ENCODE measurements around the gene UCMA. TPM values are rescaled to one million over a fixed set of nuclear protein-coding genes. Genes with fewer than 3 reads are reported as not detected.
"Not testable (repeated sequence)": the region's sequence is repeated elsewhere in the genome, so short reads cannot be mapped to it uniquely, and the experiment has no call there.

UCMA gene
- total RNA-seq, 1 experiment from 2014 or later: not detected

- Histone ChIP-seq H3K36me3 (no peaks in the 10 kb centered on the region), H3K9me3 (no peaks in the 10 kb centered on the region), H3K4me3 (no peak overlapping the region), H3K27me3 (no peaks in the 10 kb centered on the region)
- DNase-seq: no peak
Measured at GRCh38 chr10:13241613-13242012, 7.4 kb upstream of the UCMA start.

GRCh38 chr10:13239923-13240322, 5.7 kb upstream of the UCMA start:
- DNase-seq: no peak
- H3K36me3 ChIP-seq: no peaks in the 10 kb centered on the region
- no peaks in the 10 kb centered on the region for H3K9me3 ChIP-seq
- H3K27me3 ChIP-seq: no peaks in the 10 kb centered on the region
- H3K4me3 ChIP-seq: no peak overlapping the region

DNA sequence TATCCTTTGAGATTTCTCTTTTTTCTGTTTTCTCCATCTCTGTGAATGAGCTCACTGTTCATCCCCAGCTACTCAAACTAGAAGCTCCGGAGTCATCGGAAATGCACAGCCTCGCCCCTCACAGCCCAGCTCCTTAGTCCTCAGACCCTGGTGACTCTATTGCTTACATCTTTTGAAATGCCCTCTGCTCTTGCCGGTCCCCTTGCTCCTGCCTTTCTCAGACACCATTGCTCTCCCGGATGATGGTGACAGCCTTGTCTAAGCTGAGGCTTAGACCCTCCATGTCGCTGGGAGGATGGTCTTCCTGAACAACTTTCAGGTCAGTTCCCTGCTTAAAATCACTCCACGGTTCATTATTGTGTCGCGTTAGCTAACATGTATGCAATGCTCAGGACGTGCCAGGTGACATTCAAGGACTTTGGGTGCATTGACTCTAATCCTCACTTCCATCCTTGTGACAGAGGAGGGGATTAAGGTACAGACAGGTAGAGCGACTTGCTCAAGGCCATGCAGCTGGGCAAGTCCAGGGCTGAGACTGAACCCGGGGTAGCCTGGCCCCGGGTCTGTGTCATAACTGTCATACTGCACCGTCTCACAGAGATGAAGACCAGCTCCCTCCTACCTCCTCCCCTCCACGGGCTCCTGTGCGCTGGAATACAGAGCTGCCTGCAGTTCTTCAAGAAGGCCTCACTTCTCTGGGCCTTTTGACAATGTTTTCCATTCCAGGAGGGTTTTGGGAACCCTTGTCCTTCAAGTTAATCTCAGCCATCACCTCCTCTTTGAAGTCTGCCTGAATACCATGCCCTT, 4.3 kb upstream of the UCMA start:
- Histone ChIP-seq H3K36me3 (no peaks in the 10 kb centered on the region), H3K27me3 (no peaks in the 10 kb centered on the region), H3K4me3 (no peak overlapping the region), H3K9me3 (no peaks in the 10 kb centered on the region)
- no peak for DNase-seq

- no peaks in the 10 kb centered on the region for H3K27me3 ChIP-seq
- H3K9me3 ChIP-seq: no peaks in the 10 kb centered on the region
- no peak overlapping the region for H3K4me3 ChIP-seq
- DNase-seq: no peak
- no peaks in the 10 kb centered on the region for H3K36me3 ChIP-seq
Measured at GRCh38 chr10:13236638-13237037, 2.5 kb upstream of the UCMA start.

- H3K4me3 ChIP-seq, DNase-seq, H3K36me3 ChIP-seq, H3K9me3 ChIP-seq, H3K27me3 ChIP-seq: not testable (repeated sequence)
Measured at GRCh38 chr10:13234736-13235135, 562 bp upstream of the UCMA start.

DNA sequence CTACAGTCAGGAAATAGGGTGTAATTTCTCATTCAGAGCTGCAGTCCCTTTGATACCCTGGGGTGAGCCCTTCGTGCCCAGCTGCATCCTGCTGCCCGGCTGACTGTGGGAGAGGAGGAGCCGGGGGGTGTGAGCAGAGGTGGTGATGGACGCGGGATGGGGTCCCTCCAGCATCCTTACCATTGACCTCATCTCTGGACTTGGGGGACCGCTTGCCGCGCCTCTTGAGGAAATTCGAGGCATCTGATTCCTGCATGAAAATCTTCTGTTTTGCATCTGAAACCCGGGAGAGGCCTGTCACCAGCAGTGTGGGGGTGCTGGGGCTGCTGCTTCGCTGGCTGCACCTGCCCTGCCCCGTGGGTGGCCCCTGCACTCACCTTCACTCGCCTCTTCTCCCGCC, 816 bp downstream of the UCMA start:
- H3K27me3 ChIP-seq: no peaks in the 10 kb centered on the region
- no peak overlapping the region for H3K4me3 ChIP-seq
- H3K9me3 ChIP-seq: no peaks in the 10 kb centered on the region
- no peak for DNase-seq
- no peaks in the 10 kb centered on the region for H3K36me3 ChIP-seq

DNA sequence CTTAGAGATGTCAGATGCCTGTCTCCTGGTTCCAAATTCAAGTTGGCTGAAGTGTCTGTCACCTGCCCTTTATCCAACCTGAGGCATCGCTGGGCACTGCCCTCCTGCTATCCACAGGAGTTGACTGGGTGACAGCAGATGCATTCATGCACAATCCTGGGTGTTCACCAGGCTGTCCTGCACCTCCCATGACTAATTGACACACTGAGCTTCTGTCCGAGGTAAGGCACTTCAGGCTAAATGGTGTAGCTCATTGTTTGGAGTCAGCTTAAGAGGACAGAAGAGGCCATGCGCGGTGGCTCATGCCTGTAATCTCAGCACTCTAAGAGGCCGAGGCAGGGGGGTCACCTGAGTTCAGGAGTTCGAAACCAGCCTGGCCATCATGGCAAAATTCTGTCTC, 2.4 kb downstream of the UCMA start:
- Histone ChIP-seq H3K27me3 (no peaks in the 10 kb centered on the region), H3K36me3 (no peaks in the 10 kb centered on the region), H3K9me3 (no peaks in the 10 kb centered on the region), H3K4me3 (no peak overlapping the region)
- no peak for DNase-seq

DNA sequence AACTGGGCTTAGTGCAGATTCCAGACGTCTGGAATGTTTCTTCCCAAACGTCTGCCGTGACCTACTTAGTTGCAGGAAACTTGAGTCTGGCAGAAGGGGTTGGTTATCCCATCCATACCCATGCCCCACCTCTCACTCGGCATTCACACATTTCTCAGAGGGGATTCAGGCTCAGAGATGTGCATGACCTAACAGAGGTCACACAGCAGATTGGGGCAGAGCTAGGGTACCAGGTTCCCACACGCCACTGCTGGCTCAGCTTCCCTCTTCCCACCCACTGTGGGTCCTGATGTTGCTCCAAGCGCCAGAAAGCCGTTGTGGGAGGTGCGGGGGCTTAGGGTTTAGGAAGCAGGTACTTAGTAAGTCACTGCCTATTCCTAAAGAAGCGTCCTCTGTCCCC, 3.0 kb downstream of the UCMA start:
- no peak for DNase-seq
- Histone ChIP-seq H3K27me3 (no peaks in the 10 kb centered on the region), H3K4me3 (no peak overlapping the region), H3K9me3 (no peaks in the 10 kb centered on the region), H3K36me3 (no peaks in the 10 kb centered on the region)

DNA sequence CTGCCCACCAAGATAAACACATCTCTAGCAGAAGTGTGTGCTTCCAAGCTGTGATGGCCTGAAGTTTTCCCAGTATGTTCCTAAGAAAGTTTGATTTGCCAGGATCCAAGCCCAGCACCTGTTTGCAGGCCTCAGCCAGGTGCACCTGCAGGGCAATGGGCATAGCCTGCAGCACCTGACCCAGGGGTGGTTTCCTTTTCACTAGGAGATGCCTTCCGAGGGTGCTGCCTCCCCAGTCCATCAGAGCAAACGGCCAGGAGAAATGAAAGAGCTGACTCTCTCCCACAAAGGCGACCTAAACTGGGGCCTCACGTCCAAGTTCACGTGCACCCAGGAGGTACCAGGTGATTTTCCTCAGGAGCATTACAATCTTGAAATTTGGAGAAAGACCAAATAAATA, 7.1 kb downstream of the UCMA start:
- H3K27me3 ChIP-seq: no peaks in the 10 kb centered on the region
- no peaks in the 10 kb centered on the region for H3K9me3 ChIP-seq
- no peak overlapping the region for H3K4me3 ChIP-seq
- H3K36me3 ChIP-seq: no peaks in the 10 kb centered on the region
- no peak for DNase-seq

DNA sequence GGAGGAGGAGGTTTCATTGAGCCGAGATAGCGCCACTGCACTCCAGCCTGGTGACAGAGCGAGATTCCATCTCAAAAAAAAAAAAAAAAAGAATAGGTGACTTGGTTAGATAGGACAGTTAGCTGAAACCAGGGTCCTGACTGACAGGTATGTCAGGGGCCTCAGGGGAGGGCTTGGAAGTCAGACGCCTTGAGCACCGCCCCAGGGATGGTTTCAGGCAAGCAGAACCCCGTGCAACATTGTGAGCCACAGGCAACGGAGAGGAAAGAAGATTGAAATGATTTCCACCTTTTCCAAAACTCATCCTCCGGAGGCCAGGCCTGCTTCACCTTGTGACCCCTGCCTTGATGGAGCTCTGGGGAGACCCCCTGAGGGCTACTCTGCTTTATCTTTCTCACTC, 8.6 kb downstream of the UCMA start:
- DNase-seq: no peak
- H3K9me3 ChIP-seq: no peaks in the 10 kb centered on the region
- no peak overlapping the region for H3K4me3 ChIP-seq
- H3K27me3 ChIP-seq: no peaks in the 10 kb centered on the region
- no peaks in the 10 kb centered on the region for H3K36me3 ChIP-seq

DNA sequence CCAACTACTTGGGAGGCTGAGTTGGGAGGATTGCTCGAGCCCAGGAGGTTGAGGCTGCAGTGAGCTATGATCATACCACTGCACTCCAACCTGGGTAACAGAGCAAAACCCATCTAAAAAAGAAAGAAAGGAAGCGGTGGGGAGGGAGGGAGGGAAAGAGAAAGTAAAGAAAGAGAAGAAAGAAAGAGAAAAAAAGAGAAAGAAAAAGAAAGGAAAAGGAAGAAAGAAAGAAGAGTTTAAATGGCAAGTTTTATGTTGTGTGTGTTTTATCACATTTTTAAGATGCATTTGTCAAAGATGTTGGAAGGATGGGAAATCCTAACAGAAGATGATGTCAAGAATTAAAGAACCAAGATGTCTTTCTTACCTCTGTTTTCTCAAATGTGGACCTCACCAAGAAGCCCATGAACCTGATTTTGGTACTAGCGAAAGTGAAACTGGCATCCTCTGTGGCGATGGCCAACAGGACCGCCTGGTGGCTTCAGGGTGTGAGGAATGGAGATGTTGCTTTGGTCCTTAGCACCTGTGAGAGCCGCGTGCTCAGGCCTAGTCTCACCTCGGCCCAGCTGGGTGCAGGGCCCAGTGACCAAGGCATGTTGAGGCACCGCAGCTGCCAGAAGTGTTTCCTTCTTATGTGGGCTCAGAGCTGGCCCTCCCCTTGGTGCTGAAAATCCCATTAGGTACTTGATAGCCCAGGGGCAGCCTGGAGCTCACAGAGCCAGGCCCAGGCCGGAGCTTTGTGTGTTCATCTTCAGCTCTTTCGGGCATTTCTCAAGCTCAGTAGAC, 9.8 kb downstream of the UCMA start:
- no peaks in the 10 kb centered on the region for H3K27me3 ChIP-seq
- H3K9me3 ChIP-seq: no peaks in the 10 kb centered on the region
- DNase-seq: no peak
- no peak overlapping the region for H3K4me3 ChIP-seq
- no peaks in the 10 kb centered on the region for H3K36me3 ChIP-seq

DNA sequence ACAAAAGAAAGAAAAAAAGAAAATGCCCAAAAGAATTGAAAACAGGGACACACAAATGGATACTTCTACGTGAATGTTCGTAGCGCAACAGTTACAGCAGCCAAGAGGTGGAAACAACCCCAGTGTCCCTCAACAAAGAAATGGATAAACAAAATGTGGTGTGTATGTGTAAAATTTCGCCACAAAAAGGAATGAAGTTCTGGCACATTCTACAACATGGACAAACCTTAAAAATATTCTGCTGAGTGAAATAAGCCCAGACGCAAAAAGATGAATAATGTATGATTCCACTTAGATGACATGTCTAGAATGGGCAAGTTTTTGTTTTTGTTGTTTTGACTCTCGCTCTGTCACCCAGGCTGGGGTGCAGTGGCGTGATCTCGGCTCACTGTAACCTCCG, 10.9 kb downstream of the UCMA start:
- no peak overlapping the region for H3K4me3 ChIP-seq

DNA sequence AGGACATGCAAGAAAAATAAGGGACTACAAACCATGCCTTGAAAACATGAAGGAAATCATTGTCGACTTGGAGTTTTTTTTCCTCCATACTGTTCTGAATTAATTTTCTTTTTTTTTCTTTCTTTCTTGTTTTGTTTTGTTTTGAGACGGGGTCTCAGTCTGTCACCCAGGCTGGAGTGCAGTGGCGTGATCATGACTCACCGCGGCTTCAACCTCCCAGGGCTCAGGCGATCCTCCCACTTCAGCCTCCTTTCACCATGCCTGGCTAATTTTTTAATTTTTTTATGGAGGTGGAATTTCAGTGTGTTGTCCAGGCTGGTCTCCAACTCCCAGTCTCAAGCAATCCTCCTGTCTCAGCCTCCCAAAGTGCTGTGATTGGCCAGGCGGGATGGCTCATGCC, 11.6 kb downstream of the UCMA start:
- H3K9me3 ChIP-seq: no peaks in the 10 kb centered on the region
- DNase-seq: no peak
- no peaks in the 10 kb centered on the region for H3K36me3 ChIP-seq
- H3K27me3 ChIP-seq: no peaks in the 10 kb centered on the region
- H3K4me3 ChIP-seq: no peak overlapping the region

More for the DNA sequence above, 10.9 kb downstream of the UCMA start:
- Histone ChIP-seq H3K27me3 (no peaks in the 10 kb centered on the region), H3K36me3 (no peaks in the 10 kb centered on the region), H3K9me3 (no peaks in the 10 kb centered on the region)
- no peak for DNase-seq

DNA sequence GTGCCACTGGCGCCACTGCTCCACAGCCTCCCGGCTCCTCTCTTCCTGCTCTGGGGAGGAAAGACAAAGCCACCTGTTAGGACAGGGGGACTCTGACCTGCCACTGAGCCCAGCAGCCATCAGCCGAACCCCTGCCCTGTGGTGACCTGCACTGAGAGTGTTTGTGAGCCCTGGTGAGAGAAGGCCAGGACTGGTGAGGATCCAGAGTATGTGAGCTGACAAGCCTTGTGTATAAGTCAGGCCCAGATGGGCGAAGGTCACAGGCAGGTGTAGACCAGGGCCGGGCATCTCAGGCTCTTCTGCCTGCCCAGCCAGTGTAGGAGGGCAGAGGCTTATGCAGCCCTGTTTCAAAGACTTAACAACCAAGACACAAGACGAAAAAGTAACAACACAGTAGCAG, 12.0 kb downstream of the UCMA start:
- Histone ChIP-seq H3K9me3 (no peaks in the 10 kb centered on the region), H3K27me3 (no peaks in the 10 kb centered on the region), H3K4me3 (no peak overlapping the region), H3K36me3 (no peaks in the 10 kb centered on the region)
- DNase-seq: no peak

GRCh38 chr10:13221572-13221971, 12.6 kb downstream of the UCMA start:
- Histone ChIP-seq H3K36me3 (no peaks in the 10 kb centered on the region), H3K27me3 (no peaks in the 10 kb centered on the region), H3K4me3 (no peak overlapping the region), H3K9me3 (no peaks in the 10 kb centered on the region)
- DNase-seq: no peak

DNA sequence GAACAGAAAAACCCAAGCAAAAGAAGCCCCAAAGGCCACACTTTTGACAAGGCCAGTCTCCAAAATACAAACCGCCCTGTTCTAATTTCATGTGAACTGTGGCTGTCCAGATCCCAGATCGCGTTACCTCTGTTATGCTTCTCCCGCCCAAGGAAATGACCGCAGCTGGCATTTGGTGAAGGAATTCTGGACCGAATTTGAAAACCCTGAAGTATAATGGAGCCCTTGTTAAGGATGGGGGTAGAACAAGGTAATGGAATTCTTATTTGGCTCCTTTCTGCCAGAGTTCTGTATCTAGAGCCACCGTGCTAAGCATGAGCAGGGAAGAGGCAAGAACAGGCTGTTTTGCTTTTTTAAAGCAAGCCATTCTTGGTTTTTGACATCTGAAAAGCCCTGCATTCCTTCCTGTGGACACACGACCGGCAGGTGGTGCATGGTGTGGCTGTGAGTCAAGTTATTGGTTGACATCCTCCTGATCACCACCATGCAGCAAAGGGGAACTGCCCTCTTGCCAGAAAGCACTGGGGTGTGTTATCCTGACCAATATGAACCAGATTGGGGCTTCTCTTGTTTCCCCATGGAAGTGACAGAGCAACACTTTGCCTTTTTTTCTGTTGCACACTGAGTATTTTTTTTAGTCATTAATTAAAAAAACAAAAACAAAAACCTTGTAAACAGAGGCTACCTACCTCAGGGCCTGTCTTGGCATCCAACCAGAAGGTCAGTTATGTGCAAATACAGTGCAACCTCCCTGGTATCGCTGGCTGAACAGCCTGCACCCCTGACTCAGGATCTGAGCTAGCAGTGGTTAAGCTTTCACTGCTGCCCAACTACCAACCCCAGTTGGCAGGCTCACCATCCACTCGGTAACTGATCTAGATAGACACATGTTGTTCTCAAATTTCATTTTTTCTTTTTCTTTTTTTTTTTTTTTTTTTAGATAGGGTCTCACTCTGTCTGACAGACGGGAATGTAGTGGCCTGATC, 14.2 kb downstream of the UCMA start:
- DNase-seq: peak; percentile 6
- H3K4me3 ChIP-seq: no peak overlapping the region
- H3K9me3 ChIP-seq: no peaks in the 10 kb centered on the region
- no peaks in the 10 kb centered on the region for H3K27me3 ChIP-seq
- no peaks in the 10 kb centered on the region for H3K36me3 ChIP-seq

DNA sequence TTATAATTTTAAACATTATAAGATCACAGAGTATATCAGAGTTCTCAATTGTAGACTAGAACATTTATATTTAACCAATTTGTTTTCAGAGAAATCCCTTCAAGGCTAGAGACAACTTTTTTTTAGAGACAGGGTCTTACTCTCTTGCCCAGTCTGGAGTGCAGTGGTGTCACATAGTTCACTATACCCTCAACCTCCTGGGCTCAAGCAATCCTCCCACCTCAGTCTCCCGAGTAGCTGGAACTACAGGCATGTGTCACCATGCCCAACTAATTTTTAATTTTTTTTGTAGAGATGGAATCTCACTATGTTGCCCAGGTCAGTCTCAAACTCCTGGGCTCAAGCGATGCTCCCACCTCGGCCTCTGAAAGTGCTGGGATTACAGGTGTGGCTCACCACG, 15.3 kb downstream of the UCMA start:
- no peaks in the 10 kb centered on the region for H3K27me3 ChIP-seq
- H3K36me3 ChIP-seq: no peaks in the 10 kb centered on the region
- H3K9me3 ChIP-seq: no peaks in the 10 kb centered on the region
- no peak for DNase-seq
- H3K4me3 ChIP-seq: no peak overlapping the region

Measured in MG63 (cell line).